IMR-90 (cell line): ENCODE data around the gene VIPR2. TPM values are rescaled to one million over a fixed set of nuclear protein-coding genes. Genes with fewer than 3 reads are reported as not detected.

Source experiments
- ATAC-seq: fragments of 200-7000 bp; cut with Tn5 transposase; 2 replicates; pipeline ENCODE4 v1.9.1; 2020; ENCODE audit warnings: low read depth, mild to moderate bottlenecking, moderate library complexity
- BruUV-seq: library from RNA; stranded (reverse); fragments of 400-500 nt; replicated peaks from 2 replicates; lab custom pipeline; 2021; lab: Mats Ljungman, UMichigan
- CTCF ChIA-PET: fragments of 300-600 bp; formaldehyde crosslinking; extraction: SDS; loops from one replicate; lab custom pipeline; 2021; ENCODE audit warnings: antibody characterized with exemption; lab: Yijun Ruan, JAX
- POLR2A ChIA-PET: fragments of 300-600 bp; sonication (Branson Sonifier 250); formaldehyde crosslinking; loops from one replicate; lab custom pipeline; 2022; ENCODE audit warnings: antibody characterized with exemption; ENCODE audit not compliant: unreplicated experiment; lab: Charles Lee
- DNase-seq: peaks from one replicate; pipeline ENCODE4 v3.0.0; 2013
- H2AFZ ChIP-seq: replicated peaks from 2 replicates; pipeline ENCODE3; 2013; ENCODE audit warnings: low read length, mild to moderate bottlenecking; ENCODE audit not compliant: poor library complexity
- H2AK5ac ChIP-seq: 2 replicates; pipeline ENCODE4 v1.6.1; 2013; ENCODE audit warnings: low read depth, low read length, inconsistent platforms
- H2AK9ac ChIP-seq: replicated peaks from 2 replicates; pipeline ENCODE3; 2013; ENCODE audit warnings: mild to moderate bottlenecking, low read depth, low read length, moderate library complexity; ENCODE audit not compliant: poor library complexity
- H2BK120ac ChIP-seq: 2 replicates; pipeline ENCODE4 v1.6.1; 2013; ENCODE audit warnings: low read depth, low read length, inconsistent platforms
- H2BK15ac ChIP-seq: 3 replicates; pipeline ENCODE4 v1.6.1; 2013; ENCODE audit warnings: low read depth, low read length, inconsistent platforms
- H2BK20ac ChIP-seq: 2 replicates; pipeline ENCODE4 v1.6.1; 2013; ENCODE audit warnings: low read depth, mild to moderate bottlenecking, inconsistent platforms, low read length, moderate library complexity
- H2BK5ac ChIP-seq: 2 replicates; pipeline ENCODE4 v1.6.1; 2013; ENCODE audit warnings: mild to moderate bottlenecking, low read depth, low read length, inconsistent platforms; ENCODE audit not compliant: poor library complexity, severe bottlenecking
- H3K14ac ChIP-seq: replicated peaks from 2 replicates; pipeline ENCODE4 v1.6.1; 2013; ENCODE audit warnings: low read depth, low read length, inconsistent platforms
- H3K18ac ChIP-seq: 2 replicates; pipeline ENCODE4 v1.6.1; 2013; ENCODE audit warnings: low read depth, low read length, control low read depth
- H3K23ac ChIP-seq: 2 replicates; pipeline ENCODE4 v1.6.1; 2013; ENCODE audit warnings: low read depth, low read length, inconsistent platforms
- H3K27ac ChIP-seq: 2 replicates; pipeline ENCODE4 v1.5.1; 2013; ENCODE audit warnings: mild to moderate bottlenecking, control low read depth, low read length; ENCODE audit not compliant: insufficient read depth
- H3K27me3 ChIP-seq: 2 replicates; pipeline ENCODE4 v1.6.1; 2013; ENCODE audit warnings: low read length; ENCODE audit not compliant: control insufficient read depth, insufficient read depth
- H3K36me3 ChIP-seq: 2 replicates; pipeline ENCODE4 v1.6.1; 2013; ENCODE audit warnings: low read length, mixed read lengths; ENCODE audit not compliant: control insufficient read depth, insufficient read depth
- H3K4ac ChIP-seq: 2 replicates; pipeline ENCODE4 v1.6.1; 2013; ENCODE audit warnings: low read depth, low read length, inconsistent platforms
- H3K4me1 ChIP-seq: 2 replicates; pipeline ENCODE4 v1.6.1; 2013; ENCODE audit warnings: low read length, mixed read lengths; ENCODE audit not compliant: control insufficient read depth, insufficient read depth
- H3K4me2 ChIP-seq: 2 replicates; pipeline ENCODE4 v1.6.1; 2013; ENCODE audit warnings: low read depth, mild to moderate bottlenecking, control low read depth, low read length, moderate library complexity
- H3K4me3 ChIP-seq: 2 replicates; pipeline ENCODE4 v1.5.1; 2013; ENCODE audit warnings: low read depth, mild to moderate bottlenecking, control low read depth, low read length, moderate library complexity; ENCODE audit not compliant: insufficient read depth
- H3K56ac ChIP-seq: 2 replicates; pipeline ENCODE4 v1.6.1; 2013; ENCODE audit warnings: low read length, inconsistent platforms; ENCODE audit not compliant: insufficient read depth; ENCODE audit errors: extremely low read depth
- H3K79me1 ChIP-seq, 2 experiments: 2 replicates each; pipeline ENCODE4 v1.6.1; 2013; ENCODE audit warnings: low read length in 2 of 2, inconsistent platforms in 1 of 2, low read depth in 1 of 2
- H3K9ac ChIP-seq: 2 replicates; pipeline ENCODE4 v1.6.1; 2013; ENCODE audit warnings: low read depth, low read length, control low read depth
- H3K9me1 ChIP-seq: 2 replicates; pipeline ENCODE4 v1.6.1; 2013; ENCODE audit warnings: low read length, inconsistent platforms; ENCODE audit not compliant: insufficient read depth
- H3K9me3 ChIP-seq: 2 replicates; pipeline ENCODE4 v1.6.1; 2013; ENCODE audit warnings: low read length; ENCODE audit not compliant: control insufficient read depth, insufficient read depth
- H4K20me1 ChIP-seq: 2 replicates; pipeline ENCODE4 v1.6.1; 2013; ENCODE audit warnings: low read length, inconsistent platforms; ENCODE audit not compliant: insufficient read depth
- H4K5ac ChIP-seq: 2 replicates; pipeline ENCODE4 v1.6.1; 2013; ENCODE audit warnings: mild to moderate bottlenecking, low read depth, low read length, control low read depth
- H4K8ac ChIP-seq, 2 experiments: 2 replicates each; pipeline ENCODE4 v1.6.1; 2013; ENCODE audit warnings: low read depth in 2 of 2, low read length in 2 of 2, control low read depth in 1 of 2, inconsistent platforms in 1 of 2
- H4K91ac ChIP-seq: 2 replicates; pipeline ENCODE4 v1.6.1; 2013; ENCODE audit warnings: low read depth, low read length, inconsistent platforms; ENCODE audit not compliant: insufficient read depth
- BHLHE40 ChIP-seq: fragments of 150-350 bp; IDR thresholded peaks from 2 replicates; pipeline ENCODE4 v1.6.1; 2016; ENCODE audit warnings: mild to moderate bottlenecking, low read depth, low read length
- CEBPB ChIP-seq: IDR thresholded peaks from 2 replicates; pipeline ENCODE4 v1.6.1; 2012; ENCODE audit warnings: low read depth, low read length, improper control_type of control experiment
- CHD1 ChIP-seq: IDR thresholded peaks from 2 replicates; pipeline ENCODE4 v1.6.1; 2012; ENCODE audit warnings: low read depth, low read length, improper control_type of control experiment
- CTCF ChIP-seq: conservative IDR thresholded peaks from 2 replicates; pipeline ENCODE4 v1.5.1; 2012; ENCODE audit warnings: mild to moderate bottlenecking, low read depth, low read length, improper control_type of control experiment
- ELK1 ChIP-seq: fragments of 150-350 bp; IDR thresholded peaks from 2 replicates; pipeline ENCODE4 v1.6.1; 2016; ENCODE audit warnings: low read depth, mild to moderate bottlenecking, low read length, moderate library complexity, borderline replicate concordance
- FOS ChIP-seq: fragments of 150-350 bp; IDR thresholded peaks from 2 replicates; pipeline ENCODE4 v1.6.1; 2016; ENCODE audit warnings: low read depth, low read length
- MAFK ChIP-seq: IDR thresholded peaks from 2 replicates; pipeline ENCODE4 v1.6.1; 2012; ENCODE audit warnings: low read depth, low read length, improper control_type of control experiment
- MAZ ChIP-seq: IDR thresholded peaks from 2 replicates; pipeline ENCODE4 v1.6.1; 2012; ENCODE audit warnings: low read depth, mild to moderate bottlenecking, low read length, improper control_type of control experiment, moderate library complexity, borderline replicate concordance
- MXI1 ChIP-seq: IDR thresholded peaks from 2 replicates; pipeline ENCODE4 v1.6.1; 2012; ENCODE audit warnings: low read depth, mild to moderate bottlenecking, low read length, moderate library complexity, borderline replicate concordance
- NFE2L2 ChIP-seq: fragments of 150-350 bp; IDR thresholded peaks from 2 replicates; pipeline ENCODE4 v1.6.1; 2016; ENCODE audit warnings: low read depth, mild to moderate bottlenecking, low read length
- POLR2A ChIP-seq: IDR thresholded peaks from 2 replicates; pipeline ENCODE4 v1.6.1; 2012; ENCODE audit warnings: mild to moderate bottlenecking, low read depth, low read length
- RAD21 ChIP-seq: IDR thresholded peaks from 2 replicates; pipeline ENCODE4 v1.6.1; 2012; ENCODE audit warnings: low read length, improper control_type of control experiment
- RCOR1 ChIP-seq: IDR thresholded peaks from 2 replicates; pipeline ENCODE4 v1.6.1; 2012; ENCODE audit warnings: mild to moderate bottlenecking, low read length, improper control_type of control experiment; ENCODE audit not compliant: insufficient replicate concordance
- RFX5 ChIP-seq: IDR thresholded peaks from 2 replicates; pipeline ENCODE4 v1.8.0; 2012; ENCODE audit warnings: low read depth, mild to moderate bottlenecking, low read length, moderate library complexity
- SMC3 ChIP-seq: fragments of 150-350 bp; IDR thresholded peaks from 2 replicates; pipeline ENCODE4 v1.6.1; 2016; ENCODE audit warnings: low read depth, mild to moderate bottlenecking, antibody characterized with exemption, low read length, moderate library complexity
- USF2 ChIP-seq: fragments of 150-350 bp; IDR thresholded peaks from 2 replicates; pipeline ENCODE4 v1.6.1; 2017; ENCODE audit warnings: mild to moderate bottlenecking, antibody characterized with exemption, low read length, low read depth
- whole genome bisulfite sequencing, 2 experiments: methylation state at CpG; one replicate each; pipeline versions ENCODE4 v1.1.5 to v1.1.7; 2013; ENCODE audit warnings: missing lambda C conversion rate in 2 of 2; ENCODE audit not compliant: insufficient read length in 1 of 2; ENCODE audit errors: extremely low coverage in 2 of 2; 5-methylcytosine and 5-hydroxymethylcytosine counted together
- dilution Hi-C: fragments of 300-500 bp; cut with HindIII; formaldehyde crosslinking; loops from one replicate; pipeline ENCODE4 v1.14.3; 2018; ENCODE audit warnings: low sequenced_read_pairs; ENCODE audit not compliant: unreplicated experiment
- in situ Hi-C: fragments of 300-500 bp; cut with MboI; formaldehyde crosslinking; loops from 3 replicates; pipeline ENCODE4 v1.14.3; 2019; ENCODE audit warnings: low sequenced_read_pairs, inconsistent platforms, mixed read lengths
- intact Hi-C: fragments of 100-400 bp; cut with micrococcal nuclease; formaldehyde crosslinking; loops from 2 replicates; pipeline ENCODE4 v1.10.0; 2022
- polyA plus RNA-seq, 3 experiments: library from polyadenylated mRNA; depleted of rRNA; stranded (reverse); fragments of >200 nt; gene quantifications; 2 replicates each; pipeline ENCODE4 v1.2.3, GENCODE V29; 2012; ENCODE audit warnings: low replicate concordance in 1 of 3
- total RNA-seq: library from RNA; depleted of rRNA; stranded (reverse); fragments of >200 nt; gene quantifications from 2 replicates; pipeline ENCODE4 v1.2.3, GENCODE V29; 2012

The VIPR2 gene
- total and polyA plus RNA-seq, 2 of the 4 experiments (the other 2 are of a cell fraction): not detected

- no peak overlapping the region for H4K8ac ChIP-seq
- H4K20me1 ChIP-seq: no peaks in the 10 kb centered on the region
- H3K4me1 ChIP-seq: no peaks in the 10 kb centered on the region
- ChIA-PET CTCF (no interaction called here), POLR2A (no interaction called here)
- no peaks in the 10 kb centered on the region for H3K36me3 ChIP-seq
- TF ChIP-seq BHLHE40: no peak
- TF ChIP-seq USF2: no peak
- TF ChIP-seq CHD1: no peak
- TF ChIP-seq RAD21: no peak
- TF ChIP-seq RFX5: no peak
- no peak for TF ChIP-seq NFE2L2
- TF ChIP-seq MXI1: no peak
- no peak for TF ChIP-seq CEBPB
- TF ChIP-seq CTCF: no peak
- no peak for TF ChIP-seq MAZ
- TF ChIP-seq ELK1: no peak
- TF ChIP-seq SMC3: no peak
- TF ChIP-seq FOS: no peak
- TF ChIP-seq RCOR1: no peak
- TF ChIP-seq POLR2A: no peak
- TF ChIP-seq MAFK: no peak
- H3K9ac ChIP-seq: no peak overlapping the region
- H3K4me3 ChIP-seq: no peak overlapping the region
- H2AFZ ChIP-seq: no peak overlapping the region
- H3K4me2 ChIP-seq: no peak overlapping the region
- no peak overlapping the region for H3K14ac ChIP-seq
- H4K91ac ChIP-seq: no peak overlapping the region
- H3K23ac ChIP-seq: no peak overlapping the region
- no peak overlapping the region for H2BK15ac ChIP-seq
- no peaks in the 10 kb centered on the region for H3K27me3 ChIP-seq
- H2BK120ac ChIP-seq: no peak overlapping the region
- H3K18ac ChIP-seq: no peak overlapping the region
- no peak overlapping the region for H2AK9ac ChIP-seq
- no TSS peak for BruUV-seq
- H4K5ac ChIP-seq: no peak overlapping the region
- in situ Hi-C loops: no loop called here
- ATAC-seq (no peak), DNase-seq (no peak)
- H3K79me1 ChIP-seq: no peaks in the 10 kb centered on the region
- intact Hi-C loops: no loop called here
- peaks cover 27% of the 10 kb centered on the region for H3K9me3 ChIP-seq
- no peak overlapping the region for H3K27ac ChIP-seq
- H2AK5ac ChIP-seq: no peak overlapping the region
- H2BK20ac ChIP-seq: no peak overlapping the region
- H3K4ac ChIP-seq: no peak overlapping the region
- dilution Hi-C loops: no loop called here
- H3K9me1 ChIP-seq: no peaks in the 10 kb centered on the region
- no peak overlapping the region for H3K56ac ChIP-seq
- no peak overlapping the region for H2BK5ac ChIP-seq
- no CpG with 5 or more reads among the region's 9 CpGs for WGBS, 2 experiments
These were observed 23.6 kb downstream of the VIPR2 start for GRCh38 chr7:159121068-159121467.
